DND-41 (cell line): ENCODE data around the gene DOC2B.

ENCODE experiments used
- ATAC-seq: fragments of 200-7000 bp; cut with Tn5 transposase; 3 replicates; pipeline ENCODE4 v1.9.1; 2021; ENCODE audit warnings: low read depth; ENCODE audit not compliant: insufficient read depth
- DNase-seq: peaks from one replicate; pipeline ENCODE4 v3.0.0-alpha.2; 2020
- H2AFZ ChIP-seq: 2 replicates; pipeline ENCODE4 v1.6.0; 2012; ENCODE audit warnings: low read depth, low read length
- H3K27ac ChIP-seq: 2 replicates; pipeline ENCODE4 v1.5.1; 2012; ENCODE audit warnings: low read length, inconsistent platforms
- H3K27me3 ChIP-seq: fragments of 200-600 bp; sonication (generic); 2 replicates; pipeline ENCODE4 v1.6.0; 2012; ENCODE audit warnings: low read length, mild to moderate bottlenecking, inconsistent platforms; ENCODE audit not compliant: insufficient read depth, poor library complexity
- H3K36me3 ChIP-seq: 2 replicates; pipeline ENCODE4 v1.5.1; 2012; ENCODE audit warnings: low read length, inconsistent platforms; ENCODE audit not compliant: insufficient read depth
- H3K4me1 ChIP-seq: 2 replicates; pipeline ENCODE4 v1.5.1; 2012; ENCODE audit warnings: mild to moderate bottlenecking, low read length; ENCODE audit not compliant: insufficient read depth
- H3K4me2 ChIP-seq: 2 replicates; pipeline ENCODE4 v1.6.0; 2012; ENCODE audit warnings: mild to moderate bottlenecking, moderate library complexity, low read length, inconsistent platforms; ENCODE audit not compliant: insufficient read depth
- H3K4me3 ChIP-seq, 2 experiments: fragments of 200-600 bp in 1 of 2; shearing (Covaris generic) in 1 of 2; 2 replicates each; pipeline ENCODE4 v1.5.1; 2012 to 2016; ENCODE audit warnings: inconsistent platforms in 2 of 2, low read length in 2 of 2, mild to moderate bottlenecking in 2 of 2, low read depth in 1 of 2, moderate library complexity in 1 of 2
- H3K79me2 ChIP-seq: 2 replicates; pipeline ENCODE4 v1.6.0; 2012; ENCODE audit warnings: low read length, inconsistent platforms; ENCODE audit not compliant: insufficient read depth
- H3K9ac ChIP-seq: 2 replicates; pipeline ENCODE4 v1.6.0; 2012; ENCODE audit warnings: low read depth, mild to moderate bottlenecking, inconsistent platforms, low read length, moderate library complexity
- H3K9me3 ChIP-seq: 2 replicates; pipeline ENCODE4 v1.5.1; 2012; ENCODE audit warnings: low read length, moderate library complexity, mild to moderate bottlenecking, inconsistent platforms; ENCODE audit not compliant: insufficient read depth, severe bottlenecking
- H4K20me1 ChIP-seq: 2 replicates; pipeline ENCODE4 v1.6.0; 2012; ENCODE audit warnings: low read length; ENCODE audit not compliant: insufficient read depth
- CTCF ChIP-seq: IDR thresholded peaks from 2 replicates; pipeline ENCODE4 v1.5.1; 2012; ENCODE audit warnings: borderline replicate concordance, low read length, moderate library complexity, mild to moderate bottlenecking; ENCODE audit not compliant: poor library complexity, severe bottlenecking; ENCODE audit errors: extremely low read depth
- EZH2 ChIP-seq: IDR thresholded peaks from 3 replicates; pipeline ENCODE4 v1.6.1; 2012; ENCODE audit warnings: borderline replicate concordance, low read depth, mild to moderate bottlenecking, moderate library complexity, low read length, inconsistent platforms; ENCODE audit not compliant: severe bottlenecking

Gene DOC2B

GRCh38 chr17:151886-152859 lies 29.3 kb downstream of the DOC2B start:
- TF ChIP-seq EZH2 = no peak
- no peak for TF ChIP-seq CTCF
- Histone ChIP-seq H3K4me2 (no peak overlapping the region), H3K4me3 (no peak overlapping the region), H3K27ac (no peak overlapping the region), H4K20me1 (peaks cover 3% of the 10 kb centered on the region; the same call in 1 of the 2 replicates), H3K36me3 (no peaks in the 10 kb centered on the region), H3K4me1 (no peaks in the 10 kb centered on the region), H3K79me2 (no peaks in the 10 kb centered on the region), H2AFZ (no peak overlapping the region), H3K9ac (no peak overlapping the region), H3K9me3 (no peaks in the 10 kb centered on the region), H3K27me3 (no peaks in the 10 kb centered on the region)
- ATAC-seq = no peak
- no peak for DNase-seq

- H3K4me3 ChIP-seq = no peak overlapping the region
- DNase-seq (no peak), ATAC-seq (no peak)
- H3K9me3 ChIP-seq = no peaks in the 10 kb centered on the region
- no peaks in the 10 kb centered on the region for H3K36me3 ChIP-seq
- H4K20me1 ChIP-seq = peaks cover 3% of the 10 kb centered on the region; the same call in 1 of the 2 replicates
- no peak overlapping the region for H3K27ac ChIP-seq
- no peak for TF ChIP-seq EZH2
- no peak for TF ChIP-seq CTCF
- no peaks in the 10 kb centered on the region for H3K79me2 ChIP-seq
- no peak overlapping the region for H2AFZ ChIP-seq
- no peak overlapping the region for H3K4me2 ChIP-seq
- no peak overlapping the region for H3K9ac ChIP-seq
- H3K27me3 ChIP-seq = no peaks in the 10 kb centered on the region
- no peaks in the 10 kb centered on the region for H3K4me1 ChIP-seq
Observed at GRCh38 chr17:151004-151403, 30.4 kb downstream of the DOC2B start.

- no peak overlapping the region for H3K9ac ChIP-seq
- H3K4me3 ChIP-seq = no peak overlapping the region
- H3K27me3 ChIP-seq = no peaks in the 10 kb centered on the region
- H3K27ac ChIP-seq = no peak overlapping the region
- H3K4me2 ChIP-seq = no peak overlapping the region
- H3K79me2 ChIP-seq = no peaks in the 10 kb centered on the region
- H2AFZ ChIP-seq = no peak overlapping the region
- H3K36me3 ChIP-seq = no peaks in the 10 kb centered on the region
- ATAC-seq (no peak), DNase-seq (no peak)
- no peaks in the 10 kb centered on the region for H3K9me3 ChIP-seq
- H3K4me1 ChIP-seq = no peaks in the 10 kb centered on the region
- TF ChIP-seq CTCF = no peak
- no peak for TF ChIP-seq EZH2
- H4K20me1 ChIP-seq = peaks cover 3% of the 10 kb centered on the region; the same call in 1 of the 2 replicates
Observed at GRCh38 chr17:149897-150584, 31.4 kb downstream of the DOC2B start.
